ENCODE results near the gene SNX20. TPM values are rescaled to one million over a fixed set of nuclear protein-coding genes. Genes with fewer than 3 reads are reported as not detected.

SNX20 gene
- total and polyA plus RNA-seq, 2 donors from 2014 or later: 0.67 to 6.2 TPM

DNA sequence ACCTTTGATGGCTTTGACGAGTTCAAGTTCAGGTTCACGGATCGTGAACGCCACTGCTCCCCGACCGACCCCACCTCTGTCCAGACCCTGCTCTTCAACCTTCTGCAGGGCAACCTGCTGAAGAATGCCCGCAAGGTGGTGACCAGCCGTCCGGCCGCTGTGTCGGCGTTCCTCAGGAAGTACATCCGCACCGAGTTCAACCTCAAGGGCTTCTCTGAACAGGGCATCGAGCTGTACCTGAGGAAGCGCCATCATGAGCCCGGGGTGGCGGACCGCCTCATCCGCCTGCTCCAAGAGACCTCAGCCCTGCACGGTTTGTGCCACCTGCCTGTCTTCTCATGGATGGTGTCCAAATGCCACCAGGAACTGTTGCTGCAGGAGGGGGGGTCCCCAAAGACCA lies 29.9 kb upstream of the SNX20 start:
- H3K36me3 ChIP-seq (ENCODE audit: control insufficient read depth in 2 of 3, insufficient read depth in 3 of 3, low read length in 3 of 3): no peaks in the 10 kb centered on the region
- H3K4me3 ChIP-seq (ENCODE audit: low read length in 3 of 3): no peak overlapping the region
- TF ChIP-seq, protein P1, sequence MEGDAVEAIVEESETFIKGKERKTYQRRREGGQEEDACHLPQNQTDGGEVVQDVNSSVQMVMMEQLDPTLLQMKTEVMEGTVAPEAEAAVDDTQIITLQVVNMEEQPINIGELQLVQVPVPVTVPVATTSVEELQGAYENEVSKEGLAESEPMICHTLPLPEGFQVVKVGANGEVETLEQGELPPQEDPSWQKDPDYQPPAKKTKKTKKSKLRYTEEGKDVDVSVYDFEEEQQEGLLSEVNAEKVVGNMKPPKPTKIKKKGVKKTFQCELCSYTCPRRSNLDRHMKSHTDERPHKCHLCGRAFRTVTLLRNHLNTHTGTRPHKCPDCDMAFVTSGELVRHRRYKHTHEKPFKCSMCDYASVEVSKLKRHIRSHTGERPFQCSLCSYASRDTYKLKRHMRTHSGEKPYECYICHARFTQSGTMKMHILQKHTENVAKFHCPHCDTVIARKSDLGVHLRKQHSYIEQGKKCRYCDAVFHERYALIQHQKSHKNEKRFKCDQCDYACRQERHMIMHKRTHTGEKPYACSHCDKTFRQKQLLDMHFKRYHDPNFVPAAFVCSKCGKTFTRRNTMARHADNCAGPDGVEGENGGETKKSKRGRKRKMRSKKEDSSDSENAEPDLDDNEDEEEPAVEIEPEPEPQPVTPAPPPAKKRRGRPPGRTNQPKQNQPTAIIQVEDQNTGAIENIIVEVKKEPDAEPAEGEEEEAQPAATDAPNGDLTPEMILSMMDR (IDR thresholded peaks at IDR 0.05; ENCODE audit: borderline replicate concordance, extremely low read depth, insufficient read depth): no peak
- no peak overlapping the region for H3K27ac ChIP-seq (ENCODE audit: low read depth in 2 of 2, low read length in 2 of 2)
- H3K9ac ChIP-seq (ENCODE audit: low read length in 3 of 3): no peak overlapping the region
- DNase-seq: no peak
- no peaks in the 10 kb centered on the region for H3K9me3 ChIP-seq (ENCODE audit: control insufficient read depth in 2 of 3, insufficient read depth in 1 of 3, low read length in 3 of 3)
- no peaks in the 10 kb centered on the region for H3K4me1 ChIP-seq (ENCODE audit: control insufficient read depth in 2 of 3, insufficient read depth in 2 of 3, low read depth in 1 of 3, low read length in 3 of 3)
- no peaks in the 10 kb centered on the region for H3K27me3 ChIP-seq (ENCODE audit: control insufficient read depth, insufficient read depth, low read length)
- FAIRE-seq: no peak
- intact Hi-C loops (cut with DNase I): no loop called here

- no peak overlapping the region for H3K4me3 ChIP-seq (ENCODE audit: low read length in 3 of 3)
- H3K9ac ChIP-seq (ENCODE audit: low read length in 3 of 3): no peak overlapping the region
- FAIRE-seq: no peak
- H3K36me3 ChIP-seq (ENCODE audit: control insufficient read depth in 2 of 3, insufficient read depth in 3 of 3, low read length in 3 of 3): no peaks in the 10 kb centered on the region
- DNase-seq: no peak
- TF ChIP-seq, protein P1 (IDR thresholded peaks at IDR 0.05; ENCODE audit: borderline replicate concordance, extremely low read depth, insufficient read depth): no peak
- H3K4me1 ChIP-seq (ENCODE audit: control insufficient read depth in 2 of 3, insufficient read depth in 2 of 3, low read depth in 1 of 3, low read length in 3 of 3): no peaks in the 10 kb centered on the region
- H3K27ac ChIP-seq (ENCODE audit: low read depth in 2 of 2, low read length in 2 of 2): no peak overlapping the region
- intact Hi-C loops (cut with DNase I): no loop called here
- H3K9me3 ChIP-seq (ENCODE audit: control insufficient read depth in 2 of 3, insufficient read depth in 1 of 3, low read length in 3 of 3): peaks cover 0 to 7% (median 0%) of the 10 kb centered on the region in 3 donors
- H3K27me3 ChIP-seq (ENCODE audit: control insufficient read depth, insufficient read depth, low read length): no peaks in the 10 kb centered on the region
Observed at GRCh38 chr16:50709980-50710379, 28.9 kb upstream of the SNX20 start.

DNA sequence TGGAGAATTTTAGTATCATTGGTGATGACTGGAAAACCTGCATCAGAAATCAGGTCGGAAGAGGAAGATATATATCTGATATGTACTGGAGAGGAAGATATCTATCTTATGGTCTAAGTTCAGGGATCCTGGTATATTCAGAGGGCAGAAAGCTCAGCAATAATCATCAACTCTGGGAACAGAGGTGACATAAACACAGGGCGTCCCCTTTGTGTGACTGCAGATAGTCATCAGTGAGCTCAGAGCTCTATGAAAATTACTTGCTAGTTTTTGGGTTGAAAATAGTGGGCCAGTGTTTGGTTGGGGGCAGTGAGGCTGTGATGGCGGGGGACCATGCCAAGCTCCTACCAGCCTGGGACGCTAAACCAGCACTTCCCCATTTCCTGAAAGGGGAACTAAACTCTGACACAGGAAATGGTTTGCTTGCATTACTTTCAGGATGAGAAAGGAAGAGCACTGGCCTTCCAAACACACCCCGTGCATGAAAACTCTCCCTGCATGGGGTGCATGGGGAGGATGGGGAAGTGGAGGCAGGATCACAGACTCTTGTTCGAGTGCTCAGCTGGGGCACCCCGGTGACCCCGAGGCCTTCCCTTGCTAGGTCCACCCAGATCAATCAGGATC lies 28.1 kb upstream of the SNX20 start:
- FAIRE-seq (no peak), DNase-seq (no peak)
- H3K27ac ChIP-seq (ENCODE audit: low read depth in 2 of 2, low read length in 2 of 2): no peak overlapping the region
- intact Hi-C loops (cut with DNase I): no loop called here
- no peak overlapping the region for H3K4me3 ChIP-seq (ENCODE audit: low read length in 3 of 3)
- peaks cover 0 to 9% (median 0%) of the 10 kb centered on the region in 3 donors for H3K9me3 ChIP-seq (ENCODE audit: control insufficient read depth in 2 of 3, insufficient read depth in 1 of 3, low read length in 3 of 3)
- TF ChIP-seq, protein P1 (IDR thresholded peaks at IDR 0.05; ENCODE audit: borderline replicate concordance, extremely low read depth, insufficient read depth): no peak
- no peaks in the 10 kb centered on the region for H3K27me3 ChIP-seq (ENCODE audit: control insufficient read depth, insufficient read depth, low read length)
- H3K9ac ChIP-seq (ENCODE audit: low read length in 3 of 3): no peak overlapping the region
- H3K4me1 ChIP-seq (ENCODE audit: control insufficient read depth in 2 of 3, insufficient read depth in 2 of 3, low read depth in 1 of 3, low read length in 3 of 3): no peaks in the 10 kb centered on the region
- H3K36me3 ChIP-seq (ENCODE audit: control insufficient read depth in 2 of 3, insufficient read depth in 3 of 3, low read length in 3 of 3): no peaks in the 10 kb centered on the region
